GM19193 (cell line): ENCODE data around the gene RTP1.

Experiments
- POLR2A ChIP-seq: IDR thresholded peaks from 4 replicates; pipeline ENCODE4 v1.6.1; 2011; ENCODE audit not compliant: insufficient read depth, insufficient read length; ENCODE audit errors: extremely low read depth

Gene RTP1

DNA sequence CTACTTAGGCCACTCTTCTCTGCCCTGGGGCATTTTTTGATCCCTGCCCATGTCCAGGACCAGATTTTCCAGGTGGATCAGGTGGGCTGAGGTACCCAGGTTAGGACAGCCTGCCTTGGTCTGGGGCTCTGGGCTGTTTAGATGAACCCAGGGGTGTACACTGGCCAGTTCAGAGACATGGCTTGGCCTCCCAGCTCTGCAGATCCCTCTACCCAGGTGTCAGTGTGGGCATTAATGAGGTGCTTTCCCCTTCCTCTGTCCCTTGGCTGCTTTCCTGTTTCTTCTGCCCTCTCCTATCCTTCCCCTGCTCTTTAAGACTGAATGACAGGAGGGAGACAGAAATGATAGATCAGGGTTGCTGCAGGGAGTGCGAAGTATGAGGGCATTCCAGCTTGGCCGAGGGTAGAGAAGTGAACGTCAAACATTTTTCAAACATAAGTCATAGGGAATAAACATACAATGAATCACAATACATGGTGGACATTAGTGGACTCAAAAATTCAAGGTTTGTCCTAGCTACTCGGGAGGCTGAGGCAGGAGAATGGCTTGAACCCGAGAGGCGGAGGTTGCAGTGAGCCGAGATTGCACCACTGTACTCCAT is 30.5 kb downstream of the RTP1 start:
- no peak for TF ChIP-seq POLR2A

- no peak for TF ChIP-seq POLR2A
These were observed 31.5 kb downstream of the RTP1 start for GRCh38 chr3:187228740-187229139.

DNA sequence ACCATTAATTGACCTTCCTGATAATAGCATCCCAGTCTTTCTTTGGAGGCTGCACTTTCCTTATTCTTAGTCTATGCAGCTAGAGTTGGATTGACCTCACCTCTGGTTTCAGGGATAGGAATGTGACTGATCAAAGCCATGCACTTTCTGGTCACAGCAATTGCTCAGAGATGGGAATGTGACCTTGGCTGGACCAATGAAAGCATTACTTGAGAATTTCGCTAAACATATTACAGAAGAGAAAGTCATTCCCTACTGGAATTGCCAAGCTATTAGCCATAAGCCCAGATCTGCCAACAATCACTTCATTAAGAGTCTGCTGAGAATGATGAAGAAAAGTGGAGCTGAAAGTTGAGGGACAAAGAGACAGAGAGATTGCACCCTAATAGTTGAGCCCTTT is 32.7 kb downstream of the RTP1 start:
- no peak for TF ChIP-seq POLR2A

DNA sequence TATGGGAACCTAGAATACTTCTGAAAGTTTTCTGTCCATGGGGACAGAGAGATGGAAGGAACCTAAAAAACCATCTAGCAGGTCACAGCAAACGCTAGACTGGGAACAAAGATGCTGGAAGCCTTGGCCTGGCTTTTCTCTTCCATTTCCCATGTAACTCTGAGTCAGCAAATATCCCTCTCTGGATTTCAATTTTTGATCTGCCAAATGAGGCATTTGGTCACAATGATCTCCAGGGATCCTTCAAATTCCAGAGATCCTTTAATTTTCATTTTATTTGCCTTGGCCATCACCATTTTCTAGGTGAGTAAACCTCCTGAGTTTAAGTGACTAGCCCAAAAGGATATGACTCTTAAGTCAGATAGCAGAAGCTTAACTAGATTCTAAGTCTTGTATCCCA is 39.7 kb downstream of the RTP1 start:
- no peak for TF ChIP-seq POLR2A

- TF ChIP-seq POLR2A = no peak
These were observed 40.5 kb downstream of the RTP1 start for GRCh38 chr3:187237741-187238140.

- no peak for TF ChIP-seq POLR2A
These were observed 41.0 kb downstream of the RTP1 start for GRCh38 chr3:187238239-187238638.

DNA sequence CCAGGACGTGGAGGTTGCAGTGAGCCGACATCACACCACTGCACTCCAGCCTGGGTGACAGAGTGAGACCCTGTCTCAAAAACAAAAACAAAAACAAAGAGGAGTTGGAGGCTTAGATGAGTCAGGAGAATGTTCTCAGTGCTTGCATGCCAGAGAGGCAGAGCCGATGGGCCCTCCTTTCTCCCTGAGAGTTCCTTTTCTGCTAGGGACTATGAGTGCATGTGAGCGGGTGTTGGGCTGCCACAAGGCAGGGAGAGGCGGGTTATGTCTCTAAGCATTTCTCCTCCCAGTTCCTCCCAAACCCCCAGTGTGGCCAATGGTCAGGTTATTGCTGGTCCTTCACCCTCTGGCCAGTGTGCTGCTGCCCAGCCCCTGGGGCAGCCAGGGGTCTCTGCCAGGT is 45.1 kb downstream of the RTP1 start:
- TF ChIP-seq POLR2A = no peak

GRCh38 chr3:187242900-187243299 is 45.6 kb downstream of the RTP1 start:
- TF ChIP-seq POLR2A = no peak

DNA sequence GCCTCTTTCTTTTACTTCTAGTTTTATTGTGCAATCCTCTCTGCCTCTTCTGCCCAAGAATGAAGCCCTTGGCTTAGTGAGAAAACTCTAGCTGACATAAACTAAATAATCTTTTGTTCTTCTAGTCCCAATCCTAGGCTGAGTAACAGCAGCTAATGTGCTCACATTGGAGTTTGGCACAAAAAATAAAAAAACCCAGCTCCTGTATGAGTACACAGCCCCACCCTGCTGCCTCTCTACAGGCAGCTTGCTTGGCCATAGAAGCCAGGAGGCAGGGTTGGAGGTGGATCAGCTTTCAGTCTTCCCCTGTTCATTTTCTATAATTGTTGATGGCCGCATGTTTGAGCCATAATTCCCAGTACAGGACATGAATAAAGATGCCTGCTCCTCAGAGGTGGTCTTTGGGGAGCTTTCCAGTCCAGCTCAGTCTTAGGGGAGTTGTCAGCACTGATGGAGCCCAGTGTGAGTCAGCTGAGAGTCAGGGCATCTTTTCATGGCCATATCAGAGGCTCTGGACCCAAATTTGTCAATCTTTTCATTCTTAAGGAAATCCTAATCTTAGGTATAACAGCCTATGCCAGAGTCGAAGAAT is 46.7 kb downstream of the RTP1 start:
- no peak for TF ChIP-seq POLR2A

DNA sequence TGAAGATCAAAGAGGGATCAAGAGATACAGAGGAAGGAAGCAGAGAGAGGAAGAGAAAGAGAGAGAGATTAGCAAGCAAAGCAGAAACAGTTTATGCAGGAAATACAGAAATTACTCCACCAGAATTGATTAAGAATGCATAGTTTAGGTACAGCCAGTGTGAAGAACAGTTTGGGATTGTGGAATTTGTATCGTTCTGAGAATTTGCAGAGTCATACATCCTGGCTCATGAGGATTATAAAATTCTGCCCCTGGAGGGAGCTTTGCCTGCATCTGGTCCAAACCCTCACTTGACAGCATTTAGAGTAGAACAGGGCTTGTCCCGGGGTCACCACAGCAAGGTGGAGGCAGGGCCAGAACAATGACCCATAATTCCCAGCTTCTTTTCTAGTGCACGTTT is 50.1 kb downstream of the RTP1 start:
- TF ChIP-seq POLR2A = no peak
